ENCODE results near the gene PCDHGA1.

DNA sequence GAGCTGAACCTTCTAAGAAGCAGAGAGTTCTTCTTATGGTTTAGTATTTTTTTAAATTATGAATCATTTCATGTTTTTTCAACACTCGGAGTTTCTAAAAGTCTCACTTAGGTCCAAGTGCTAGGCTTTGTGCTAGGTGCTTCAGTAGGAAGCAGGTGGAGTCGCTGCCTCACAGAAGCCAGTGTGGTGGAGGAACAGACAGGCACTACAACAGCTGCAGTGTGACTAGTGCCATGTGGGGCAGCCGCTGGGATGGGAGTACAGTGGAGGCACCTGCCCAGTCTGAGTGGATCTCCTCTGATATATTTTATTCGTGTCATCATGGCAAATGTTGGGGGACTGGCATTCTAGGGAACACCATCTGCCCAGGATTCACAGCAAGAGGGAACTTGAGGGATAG lies 173.9 kb downstream of the PCDHGA1 start:
- no peak for TF ChIP-seq POLR2A (IDR thresholded peaks at IDR 0.05)
- TF ChIP-seq, protein P1, sequence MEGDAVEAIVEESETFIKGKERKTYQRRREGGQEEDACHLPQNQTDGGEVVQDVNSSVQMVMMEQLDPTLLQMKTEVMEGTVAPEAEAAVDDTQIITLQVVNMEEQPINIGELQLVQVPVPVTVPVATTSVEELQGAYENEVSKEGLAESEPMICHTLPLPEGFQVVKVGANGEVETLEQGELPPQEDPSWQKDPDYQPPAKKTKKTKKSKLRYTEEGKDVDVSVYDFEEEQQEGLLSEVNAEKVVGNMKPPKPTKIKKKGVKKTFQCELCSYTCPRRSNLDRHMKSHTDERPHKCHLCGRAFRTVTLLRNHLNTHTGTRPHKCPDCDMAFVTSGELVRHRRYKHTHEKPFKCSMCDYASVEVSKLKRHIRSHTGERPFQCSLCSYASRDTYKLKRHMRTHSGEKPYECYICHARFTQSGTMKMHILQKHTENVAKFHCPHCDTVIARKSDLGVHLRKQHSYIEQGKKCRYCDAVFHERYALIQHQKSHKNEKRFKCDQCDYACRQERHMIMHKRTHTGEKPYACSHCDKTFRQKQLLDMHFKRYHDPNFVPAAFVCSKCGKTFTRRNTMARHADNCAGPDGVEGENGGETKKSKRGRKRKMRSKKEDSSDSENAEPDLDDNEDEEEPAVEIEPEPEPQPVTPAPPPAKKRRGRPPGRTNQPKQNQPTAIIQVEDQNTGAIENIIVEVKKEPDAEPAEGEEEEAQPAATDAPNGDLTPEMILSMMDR (IDR thresholded peaks at IDR 0.05): no peak

Measured in right lobe of liver (tissue), 4 donors.